HepG2 (cell line): ENCODE results near the gene RBM23. TPM values are rescaled to one million over a fixed set of nuclear protein-coding genes. Genes with fewer than 3 reads are reported as not detected.

Experiments
- ASH2L ChIP-seq: fragments of 300-600, 200-600 bp; sonication (generic); IDR thresholded peaks from 2 replicates; pipeline ENCODE4 v1.7.0; 2017; ENCODE audit warnings: low read depth, mild to moderate bottlenecking, moderate library complexity, mixed read lengths, low read length; ENCODE audit not compliant: insufficient read length
- ATF4 ChIP-seq, 2 experiments: fragments of 450-650 bp in 1 of 2; sonication (generic) in 1 of 2; formaldehyde crosslinking; IDR thresholded peaks; 2 replicates each; pipeline versions ENCODE4 v1.5.0 to v1.8.0; 2020 to 2022; ENCODE audit warnings: mild to moderate bottlenecking in 1 of 2, missing genetic modification reagents in 1 of 2
- EED ChIP-seq: sonication (generic); formaldehyde crosslinking; IDR thresholded peaks from 2 replicates; pipeline ENCODE4 v1.5.0; 2020; ENCODE audit warnings: mild to moderate bottlenecking, missing genetic modification reagents
- FOXJ3 ChIP-seq: sonication (generic); formaldehyde crosslinking; IDR thresholded peaks from 2 replicates; pipeline ENCODE4 v1.4.0; 2020; ENCODE audit warnings: missing genetic modification reagents, mild to moderate bottlenecking, borderline replicate concordance
- FOXK2 ChIP-seq: fragments of 450-650 bp; IDR thresholded peaks from 2 replicates; pipeline ENCODE4 v1.6.1; 2016
- HOMEZ ChIP-seq: IDR thresholded peaks from 2 replicates; pipeline ENCODE4 v1.6.1; 2016; ENCODE audit warnings: low read depth
- ISX ChIP-seq: sonication (generic); formaldehyde crosslinking; conservative IDR thresholded peaks from 2 replicates; pipeline ENCODE4 v1.5.0; 2020; ENCODE audit warnings: missing genetic modification reagents
- KDM4B ChIP-seq: sonication (generic); formaldehyde crosslinking; IDR thresholded peaks from 2 replicates; pipeline ENCODE4 v1.4.0; 2020; ENCODE audit warnings: missing genetic modification reagents
- KDM5A ChIP-seq: fragments of 200-600 bp; sonication (generic); IDR thresholded peaks from 2 replicates; pipeline ENCODE4 v1.7.0; 2018; ENCODE audit warnings: antibody characterized with exemption, mild to moderate bottlenecking, low read length, borderline replicate concordance
- KDM5B ChIP-seq: sonication (generic); formaldehyde crosslinking; IDR thresholded peaks from 2 replicates; pipeline ENCODE4 v1.4.0; 2020; ENCODE audit warnings: missing genetic modification reagents, mild to moderate bottlenecking, borderline replicate concordance
- NFKBIZ ChIP-seq: IDR thresholded peaks from 2 replicates; pipeline ENCODE4 v1.6.1; 2018; ENCODE audit warnings: missing genetic modification reagents, missing compliant biosample characterization
- POLR2A ChIP-seq, 2 experiments: IDR thresholded peaks; 2 replicates each; pipeline ENCODE4 v1.6.1; 2011; ENCODE audit warnings: low read depth in 2 of 2, low read length in 2 of 2, mild to moderate bottlenecking in 1 of 2, moderate library complexity in 1 of 2; ENCODE audit not compliant: insufficient read depth in 1 of 2
- SKIL ChIP-seq: sonication (generic); formaldehyde crosslinking; IDR thresholded peaks from 2 replicates; pipeline ENCODE4 v1.8.0; 2022; ENCODE audit warnings: missing genetic modification reagents, mild to moderate bottlenecking, moderate library complexity, borderline replicate concordance
- SMARCC2 ChIP-seq: fragments of 450-650 bp; IDR thresholded peaks from 2 replicates; pipeline ENCODE4 v1.6.1; 2017; ENCODE audit warnings: antibody characterized with exemption, mild to moderate bottlenecking
- TEAD3 ChIP-seq: optimal IDR thresholded peaks from 2 replicates; pipeline ENCODE3; 2016; ENCODE audit warnings: borderline replicate concordance
- XBP1 ChIP-seq: sonication (generic); formaldehyde crosslinking; IDR thresholded peaks from 2 replicates; pipeline ENCODE4 v1.5.0; 2020; ENCODE audit warnings: missing genetic modification reagents
- ZBTB25 ChIP-seq: IDR thresholded peaks from 2 replicates; pipeline ENCODE4 v1.6.1; 2018; ENCODE audit warnings: missing genetic modification reagents
- ZEB1 ChIP-seq: IDR thresholded peaks from 2 replicates; pipeline ENCODE4 v1.6.1; 2012; ENCODE audit warnings: mild to moderate bottlenecking, low read depth, inconsistent platforms; ENCODE audit not compliant: insufficient replicate concordance
- ZNF354B ChIP-seq: sonication (generic); formaldehyde crosslinking; IDR thresholded peaks from 2 replicates; pipeline ENCODE4 v1.8.0; 2022; ENCODE audit warnings: mild to moderate bottlenecking, missing genetic modification reagents
- ZNF496 ChIP-seq: sonication (generic); formaldehyde crosslinking; IDR thresholded peaks from 2 replicates; pipeline ENCODE4 v1.8.1; 2023; ENCODE audit warnings: mild to moderate bottlenecking, moderate library complexity, missing genetic modification reagents; ENCODE audit not compliant: insufficient replicate concordance
- ZNF549 ChIP-seq: sonication (generic); formaldehyde crosslinking; IDR thresholded peaks from 2 replicates; pipeline ENCODE4 v1.5.0; 2020; ENCODE audit warnings: missing genetic modification reagents
- ZNF776 ChIP-seq: sonication (generic); formaldehyde crosslinking; IDR thresholded peaks from 2 replicates; pipeline ENCODE4 v1.4.0; 2020; ENCODE audit warnings: mild to moderate bottlenecking, missing genetic modification reagents
- polyA plus RNA-seq, 8 experiments: library from polyadenylated mRNA; depleted of rRNA in 3 of 8; stranded (reverse) in 7 of 8; unstranded in 1 of 8; fragments of >200 nt; fragmentation: Illumina TruSeq in 4 of 8; extraction: Trizol in 4 of 8; gene quantifications; 2 replicates each; pipeline versions ENCODE4 v1.2.1 to v1.2.3, GENCODE V29; 2011 to 2016; ENCODE audit warnings: low read depth in 4 of 8, missing spikeins in 1 of 8, mixed read lengths in 1 of 8; ENCODE audit not compliant: insufficient read depth in 1 of 8
- total RNA-seq, 5 experiments: library from RNA; depleted of rRNA; stranded (reverse); fragments of >200 nt; fragmentation: Illumina TruSeq; extraction: Trizol; gene quantifications; 2 replicates each; pipeline ENCODE4 v1.2.3, GENCODE V29; 2016; ENCODE audit warnings: low read depth in 1 of 5
- TF ChIP-seq, protein P1 (sequence below): IDR thresholded peaks from 2 replicates; pipeline ENCODE4 v1.6.1; 2016
- TF ChIP-seq, protein P2 (sequence below): sonication (generic); formaldehyde crosslinking; IDR thresholded peaks from 2 replicates; pipeline ENCODE4 v1.4.0; 2020; ENCODE audit warnings: missing genetic modification reagents

Gene RBM23
- total and polyA plus RNA-seq, 2 of the 13 experiments (the other 11 are each of a cell fraction or from before 2014, with no cell fraction given) = 1.5 to 2.1 TPM

DNA sequence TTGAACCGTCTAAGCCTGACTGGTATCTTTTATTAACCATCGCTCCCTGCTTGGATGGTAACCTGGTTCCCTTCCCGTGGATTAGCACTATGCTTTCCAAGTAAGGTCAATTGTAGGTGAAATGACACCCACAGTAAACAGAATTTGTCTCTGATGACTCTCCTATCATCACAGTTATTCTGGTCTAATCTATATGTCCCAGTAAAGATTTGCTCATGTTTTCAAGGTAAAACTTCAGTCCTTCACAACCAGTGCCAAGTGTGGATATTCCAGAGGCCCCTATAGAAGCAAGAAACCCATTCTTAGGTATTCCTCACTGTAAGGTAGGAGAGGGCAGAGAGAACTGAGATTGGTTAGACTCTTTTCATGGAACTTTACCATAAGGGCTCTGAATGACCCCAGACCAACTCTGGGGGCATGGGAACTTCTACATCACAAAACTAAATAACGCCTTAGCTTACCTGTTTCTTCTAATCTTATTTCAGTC lies 47.9 kb upstream of the RBM23 start (continued):
- TF ChIP-seq, protein P1, sequence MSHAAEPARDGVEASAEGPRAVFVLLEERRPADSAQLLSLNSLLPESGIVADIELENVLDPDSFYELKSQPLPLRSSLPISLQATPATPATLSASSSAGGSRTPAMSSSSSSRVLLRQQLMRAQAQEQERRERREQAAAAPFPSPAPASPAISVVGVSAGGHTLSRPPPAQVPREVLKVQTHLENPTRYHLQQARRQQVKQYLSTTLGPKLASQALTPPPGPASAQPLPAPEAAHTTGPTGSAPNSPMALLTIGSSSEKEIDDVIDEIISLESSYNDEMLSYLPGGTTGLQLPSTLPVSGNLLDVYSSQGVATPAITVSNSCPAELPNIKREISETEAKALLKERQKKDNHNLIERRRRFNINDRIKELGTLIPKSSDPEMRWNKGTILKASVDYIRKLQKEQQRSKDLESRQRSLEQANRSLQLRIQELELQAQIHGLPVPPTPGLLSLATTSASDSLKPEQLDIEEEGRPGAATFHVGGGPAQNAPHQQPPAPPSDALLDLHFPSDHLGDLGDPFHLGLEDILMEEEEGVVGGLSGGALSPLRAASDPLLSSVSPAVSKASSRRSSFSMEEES (CRISPR knock-in tag) = no peak
- TF ChIP-seq POLR2A (IDR thresholded peaks at IDR 0.05; ENCODE audit: insufficient read depth in 1 of 2, low read depth in 2 of 2, low read length in 2 of 2) = peak in 1 of 2 experiments; percentile 60; a peak in 3 of 4 replicates
- TF ChIP-seq FOXJ3 (CRISPR knock-in tag) = no peak
- no peak for TF ChIP-seq SMARCC2
- no peak for TF ChIP-seq HOMEZ (CRISPR knock-in tag)
- no peak for TF ChIP-seq KDM4B (CRISPR knock-in tag)
- TF ChIP-seq ISX (CRISPR knock-in tag) = no peak
- no peak for TF ChIP-seq NFKBIZ (CRISPR knock-in tag)
- no peak for TF ChIP-seq ZBTB25 (CRISPR knock-in tag)
- TF ChIP-seq ZNF354B (CRISPR knock-in tag) = 0 out of 2 replicates have a peak, but pooled peaks have one; percentile 52
- TF ChIP-seq ZNF549 = no peak
- TF ChIP-seq ZNF776 (CRISPR knock-in tag) = no peak
- 0 out of 2 replicates have a peak, but pooled peaks have one; percentile 52 for TF ChIP-seq XBP1 (CRISPR knock-in tag)
- TF ChIP-seq, protein P2, sequence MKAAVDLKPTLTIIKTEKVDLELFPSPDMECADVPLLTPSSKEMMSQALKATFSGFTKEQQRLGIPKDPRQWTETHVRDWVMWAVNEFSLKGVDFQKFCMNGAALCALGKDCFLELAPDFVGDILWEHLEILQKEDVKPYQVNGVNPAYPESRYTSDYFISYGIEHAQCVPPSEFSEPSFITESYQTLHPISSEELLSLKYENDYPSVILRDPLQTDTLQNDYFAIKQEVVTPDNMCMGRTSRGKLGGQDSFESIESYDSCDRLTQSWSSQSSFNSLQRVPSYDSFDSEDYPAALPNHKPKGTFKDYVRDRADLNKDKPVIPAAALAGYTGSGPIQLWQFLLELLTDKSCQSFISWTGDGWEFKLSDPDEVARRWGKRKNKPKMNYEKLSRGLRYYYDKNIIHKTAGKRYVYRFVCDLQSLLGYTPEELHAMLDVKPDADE (CRISPR knock-in tag) = no peak
- no peak for TF ChIP-seq ATF4 (CRISPR knock-in tag; IDR thresholded peaks at IDR 0.05)
- no peak for TF ChIP-seq SKIL (CRISPR knock-in tag)
- no peak for TF ChIP-seq TEAD3 (CRISPR knock-in tag)
- TF ChIP-seq KDM5A = no peak
- TF ChIP-seq EED (CRISPR knock-in tag) = no peak
- no peak for TF ChIP-seq FOXK2
- TF ChIP-seq ZEB1 = no peak
- no peak for TF ChIP-seq ZNF496 (CRISPR knock-in tag)
- no peak for TF ChIP-seq ASH2L
- no peak for TF ChIP-seq KDM5B (CRISPR knock-in tag)
